ENCODE results near the gene MUC6.

MUC6 gene

DNA sequence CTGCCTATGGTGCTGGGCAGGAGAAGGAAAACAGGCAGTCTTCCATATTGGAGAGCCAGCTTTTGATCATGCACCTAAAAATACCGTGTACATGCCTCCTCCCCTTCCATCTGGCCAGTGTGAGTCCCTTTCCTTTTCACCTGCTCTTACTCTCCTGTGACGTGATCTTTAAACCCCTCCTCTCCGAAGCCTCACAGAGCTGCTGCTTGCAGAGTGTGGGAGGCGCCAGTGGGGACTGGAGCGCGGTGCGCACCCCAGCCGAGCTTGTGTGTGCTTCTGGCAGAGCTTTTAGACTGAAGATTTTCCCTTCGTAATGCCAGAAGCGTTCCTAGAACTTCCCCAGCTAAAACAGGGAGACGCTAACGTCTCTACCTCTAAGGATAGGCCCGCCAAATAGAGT, 29.8 kb downstream of the MUC6 start:
- no peak for DNase-seq

DNA sequence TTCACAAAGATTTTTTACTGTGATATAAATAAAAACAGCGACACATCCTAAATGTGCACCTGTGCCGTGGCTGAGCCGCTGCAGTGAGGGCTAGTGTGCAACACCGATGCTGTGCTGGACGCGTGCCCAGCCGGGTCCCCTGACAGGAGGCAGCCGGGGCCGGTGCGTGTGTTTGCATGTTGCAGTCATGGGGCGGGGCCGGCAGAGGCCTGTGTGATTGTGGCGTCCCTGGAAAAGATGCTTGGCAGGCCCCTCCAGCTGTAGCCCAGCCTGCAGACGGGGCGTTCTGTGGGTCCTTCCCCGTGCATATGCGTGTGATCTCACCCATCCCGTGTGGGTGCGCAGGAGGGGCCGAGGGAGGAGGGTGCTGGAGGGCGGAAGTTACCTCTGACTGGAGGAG, 30.6 kb downstream of the MUC6 start:
- no peak for DNase-seq

DNA sequence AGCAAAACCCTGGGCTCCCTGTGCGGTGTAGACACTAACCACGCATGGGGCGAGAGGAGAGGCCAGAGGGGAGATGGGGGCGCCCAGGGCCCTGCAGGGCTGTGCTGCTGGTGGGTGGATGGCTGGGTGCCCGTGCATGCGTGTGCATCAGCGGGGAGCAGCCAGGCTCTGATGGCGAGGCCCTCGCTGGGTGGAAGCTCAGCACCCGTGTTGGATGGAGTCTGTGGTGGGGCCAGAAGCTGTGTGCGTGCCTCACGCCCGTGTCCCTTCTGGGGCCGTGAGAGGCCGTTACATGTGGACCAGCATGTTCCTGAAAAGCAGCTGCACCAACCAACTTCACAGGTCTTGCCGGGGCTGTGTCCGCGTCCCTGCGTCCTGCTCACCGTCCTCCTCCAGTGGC, 33.4 kb downstream of the MUC6 start:
- DNase-seq: no peak

DNA sequence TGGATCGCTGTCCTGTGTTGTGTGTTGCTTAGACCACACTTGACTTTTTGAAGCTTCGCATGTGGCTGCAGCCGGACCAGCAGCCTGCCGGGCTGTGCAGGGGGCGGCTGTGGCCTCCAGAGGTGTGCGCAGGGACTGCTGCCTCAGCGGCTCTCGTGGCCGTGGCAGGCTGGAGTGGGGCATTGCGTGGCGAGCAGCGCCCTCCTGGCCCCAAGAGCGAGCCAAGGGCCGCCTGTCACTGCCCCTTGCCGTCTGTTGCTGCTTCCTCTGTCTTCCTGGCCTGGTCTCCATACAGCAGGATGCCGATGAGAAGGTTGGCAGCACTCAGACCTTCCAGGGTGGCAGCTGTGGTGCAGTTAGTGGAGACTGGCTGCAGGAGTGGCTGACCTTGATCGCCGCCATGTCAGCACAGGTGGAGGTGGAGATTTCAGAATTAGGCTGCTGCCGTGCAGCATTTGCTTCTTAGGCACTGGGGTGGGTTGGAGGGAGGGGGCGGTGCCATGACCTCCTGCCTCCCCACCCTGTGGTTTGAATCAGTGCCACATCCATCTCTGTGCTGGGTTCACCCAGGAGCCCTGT, 34.0 kb downstream of the MUC6 start:
- DNase-seq: no peak

DNA sequence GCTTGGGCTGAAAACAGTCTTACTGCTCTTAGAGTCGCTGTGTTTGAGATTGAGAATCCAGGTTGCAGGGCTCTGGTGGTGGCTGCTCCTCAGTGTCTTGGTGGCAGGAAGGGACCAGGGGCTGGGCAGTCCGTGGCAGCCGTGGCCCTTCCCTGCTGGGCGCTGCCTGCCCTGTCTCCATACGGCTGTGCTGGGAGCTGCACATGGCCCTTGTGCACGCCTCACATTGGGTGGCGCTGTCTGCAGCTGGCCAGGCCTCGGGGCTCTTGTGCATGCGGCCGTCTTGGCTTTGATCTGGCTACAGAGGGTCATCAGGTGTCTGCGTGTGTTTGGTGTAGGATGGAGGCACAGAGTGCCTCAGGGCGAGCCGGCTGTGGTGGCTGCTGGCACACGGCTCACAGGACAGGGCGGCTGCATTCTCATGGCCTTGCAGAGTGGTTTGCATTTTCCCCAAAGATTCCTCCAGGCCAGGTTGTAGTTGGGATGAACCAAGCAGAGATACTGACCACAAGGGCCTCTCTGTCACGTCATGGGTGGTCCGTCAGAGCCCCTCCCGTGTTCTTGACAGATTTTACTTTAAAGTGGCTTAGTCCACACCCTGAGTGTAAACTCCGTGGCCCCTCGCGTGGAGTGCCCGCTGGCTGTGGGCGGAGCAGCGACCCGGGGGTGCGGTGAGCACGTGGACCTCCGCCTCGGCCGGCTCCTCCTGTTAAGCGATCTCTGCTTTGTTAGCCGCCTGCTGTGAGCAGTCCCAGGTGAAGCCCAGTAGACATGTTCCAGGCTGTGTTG, 34.7 kb downstream of the MUC6 start:
- DNase-seq: no peak

DNA sequence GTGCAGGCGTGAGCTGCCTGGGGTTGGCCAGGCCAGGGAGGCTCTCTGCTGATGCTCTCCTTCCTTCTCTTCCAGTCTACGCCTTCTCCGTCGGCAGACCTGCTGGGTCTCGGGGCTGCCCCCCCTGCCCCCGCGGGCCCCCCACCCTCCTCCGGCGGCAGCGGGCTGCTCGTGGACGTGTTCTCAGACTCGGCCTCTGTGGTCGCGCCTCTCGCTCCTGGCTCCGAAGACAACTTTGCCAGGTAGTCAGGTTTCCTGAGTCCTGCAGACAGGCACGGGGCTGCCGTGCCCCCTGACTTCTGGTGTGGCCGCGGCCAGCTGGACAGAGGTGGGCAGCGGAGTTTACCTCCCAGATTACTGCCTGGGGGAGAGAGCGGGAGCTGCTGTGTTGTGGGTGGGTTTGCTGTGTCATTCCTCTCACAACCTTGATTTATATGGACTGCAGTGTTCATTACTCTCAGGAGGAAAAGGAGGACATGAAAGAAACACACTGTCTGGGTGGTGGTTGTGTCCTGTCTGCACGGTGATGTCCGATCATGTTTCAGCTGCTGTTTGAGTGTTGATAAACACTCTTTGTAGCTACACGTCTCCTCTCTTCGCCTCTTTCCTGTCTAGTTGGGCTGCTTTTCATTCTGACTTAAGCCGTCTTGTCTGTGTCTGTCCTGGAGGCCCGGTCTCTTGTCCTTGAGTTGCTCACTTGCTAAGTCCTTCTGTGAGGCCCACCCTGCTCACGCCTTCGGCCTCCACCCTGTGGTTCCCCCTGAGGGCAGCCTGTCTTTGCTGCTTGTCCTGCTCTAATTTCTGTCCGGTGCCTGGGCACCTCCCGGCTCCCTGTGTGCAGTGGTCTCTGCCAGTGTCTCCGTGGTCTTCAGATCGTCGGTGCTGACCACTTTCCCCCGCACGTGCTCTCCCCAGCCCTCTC, 35.9 kb downstream of the MUC6 start:
- no peak for DNase-seq

DNA sequence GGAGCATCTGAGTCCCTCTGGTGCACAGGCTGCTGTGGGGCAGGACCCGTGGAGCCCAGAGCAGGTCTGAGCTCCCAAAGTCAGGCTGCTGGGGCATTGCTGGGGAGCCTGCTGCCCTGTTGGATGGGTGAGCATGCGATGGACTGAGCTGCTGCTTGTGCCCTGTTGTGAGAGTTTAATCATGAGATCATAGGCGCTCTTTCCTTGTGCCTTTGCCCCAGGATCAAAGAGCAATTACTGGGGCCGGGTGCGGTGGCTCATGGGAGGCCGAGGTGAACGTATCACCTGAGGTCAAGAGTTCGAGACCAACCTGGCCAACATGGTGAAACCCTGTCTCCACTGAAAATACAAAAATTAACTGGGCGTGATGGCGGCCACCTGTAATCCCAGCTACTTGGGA, 37.5 kb downstream of the MUC6 start:
- DNase-seq: no peak

DNA sequence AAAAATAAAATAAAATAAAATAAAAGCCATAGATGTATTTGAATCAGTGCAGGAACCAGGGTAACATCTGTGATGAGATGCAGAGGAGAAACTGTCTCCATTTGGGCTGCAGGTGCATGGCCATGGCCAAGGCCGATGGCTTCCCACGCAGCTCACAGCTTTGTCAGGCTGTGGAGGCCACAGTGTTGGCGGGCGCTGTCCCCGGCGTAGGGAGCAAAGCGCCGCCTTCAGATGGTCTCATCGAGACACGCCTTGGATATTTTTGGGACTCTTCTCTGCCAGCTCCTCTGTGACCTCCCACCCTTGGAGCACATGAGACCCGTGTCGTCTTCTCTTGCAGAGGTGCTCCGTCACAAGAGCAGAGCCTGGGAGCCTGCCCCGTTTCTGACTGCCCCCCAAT, 38.6 kb downstream of the MUC6 start:
- no peak for DNase-seq

DNA sequence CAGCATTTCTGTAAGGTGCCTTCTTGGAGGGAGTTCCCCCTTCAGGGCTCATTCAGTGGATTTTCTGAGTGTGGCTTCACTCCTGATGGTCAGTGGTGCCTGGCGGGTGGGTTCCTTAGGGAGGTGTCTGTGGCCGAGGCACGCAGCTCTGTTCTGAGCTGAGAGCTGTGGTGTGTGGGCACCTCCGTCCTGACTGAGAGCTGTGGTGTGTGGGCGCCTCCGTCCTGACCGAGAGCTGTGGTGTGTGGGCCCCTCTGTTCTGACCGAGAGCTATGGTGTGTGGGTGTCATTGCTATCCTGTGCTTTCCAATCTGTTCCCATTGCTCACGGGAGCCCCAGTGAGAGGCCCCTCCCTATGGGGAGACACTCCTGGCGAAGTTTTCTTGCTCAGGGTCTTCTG, 39.8 kb downstream of the MUC6 start:
- no peak for DNase-seq

DNA sequence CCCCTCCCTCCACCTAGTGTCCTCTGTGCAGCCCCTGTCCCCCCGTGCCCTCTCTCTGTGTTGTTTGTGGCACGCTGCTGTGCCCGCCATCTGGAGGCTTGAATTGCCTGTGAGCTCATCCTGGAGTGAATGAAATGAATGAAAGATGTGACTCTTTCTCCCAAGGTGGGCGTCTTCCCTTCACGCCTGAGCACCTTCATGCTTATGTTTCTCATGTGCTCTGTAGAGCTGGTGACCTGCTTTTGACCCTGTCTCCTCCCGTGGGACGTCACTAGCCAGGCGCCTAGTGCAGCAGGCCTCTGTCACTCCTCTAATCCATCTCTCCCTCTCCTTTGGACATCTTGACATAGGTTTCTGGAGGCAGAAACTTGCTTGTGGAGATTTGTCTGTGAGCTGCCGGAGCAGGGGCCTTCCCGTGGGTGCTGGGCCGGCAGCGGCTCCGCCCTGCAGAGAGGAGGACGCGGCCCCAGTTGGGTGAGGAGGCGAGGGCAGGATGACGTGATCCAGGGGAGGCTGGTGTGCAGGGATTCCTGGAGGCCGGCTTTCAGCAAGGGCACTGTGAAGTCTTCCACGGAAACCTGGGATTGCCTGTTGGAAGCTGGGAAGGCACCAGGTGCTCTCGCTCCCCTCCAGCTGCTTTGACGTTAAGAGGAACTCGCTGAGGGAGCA, 40.6 kb downstream of the MUC6 start:
- DNase-seq: no peak

DNA sequence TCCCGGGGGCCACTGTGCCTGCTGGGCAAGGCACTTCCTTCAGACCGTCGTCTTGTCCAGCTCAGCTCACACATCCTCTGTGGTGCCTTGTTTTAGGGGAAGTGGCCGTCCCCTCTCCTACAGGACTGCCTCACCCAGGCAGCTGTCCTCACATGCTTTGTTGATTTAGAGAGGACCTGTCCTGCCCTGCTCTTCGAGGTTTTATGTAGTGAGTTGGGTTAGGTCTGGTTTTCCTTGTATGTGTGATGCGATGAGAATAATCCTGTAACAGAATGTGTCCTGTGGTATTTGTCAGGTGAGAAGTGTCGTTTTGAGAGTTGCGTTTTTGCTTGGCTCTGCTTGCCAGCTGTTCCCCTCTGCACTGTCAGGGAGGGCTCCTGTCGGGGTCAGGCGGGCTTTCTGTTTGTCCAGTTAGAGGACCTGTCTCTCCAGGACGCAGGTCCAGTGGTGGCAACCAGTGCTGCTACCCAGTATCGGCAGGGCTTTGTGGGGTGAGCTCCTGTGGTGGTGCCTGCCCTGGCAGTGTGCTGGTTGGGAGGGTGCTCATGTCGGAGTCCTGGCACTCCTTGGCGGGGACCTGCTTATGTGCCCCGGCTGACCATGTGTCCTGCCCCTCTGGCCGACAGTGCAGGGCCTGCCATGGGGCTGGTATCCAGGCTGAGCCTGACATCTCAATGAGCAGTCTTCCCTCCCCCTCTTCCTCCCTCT, 41.3 kb downstream of the MUC6 start:
- DNase-seq: no peak

DNA sequence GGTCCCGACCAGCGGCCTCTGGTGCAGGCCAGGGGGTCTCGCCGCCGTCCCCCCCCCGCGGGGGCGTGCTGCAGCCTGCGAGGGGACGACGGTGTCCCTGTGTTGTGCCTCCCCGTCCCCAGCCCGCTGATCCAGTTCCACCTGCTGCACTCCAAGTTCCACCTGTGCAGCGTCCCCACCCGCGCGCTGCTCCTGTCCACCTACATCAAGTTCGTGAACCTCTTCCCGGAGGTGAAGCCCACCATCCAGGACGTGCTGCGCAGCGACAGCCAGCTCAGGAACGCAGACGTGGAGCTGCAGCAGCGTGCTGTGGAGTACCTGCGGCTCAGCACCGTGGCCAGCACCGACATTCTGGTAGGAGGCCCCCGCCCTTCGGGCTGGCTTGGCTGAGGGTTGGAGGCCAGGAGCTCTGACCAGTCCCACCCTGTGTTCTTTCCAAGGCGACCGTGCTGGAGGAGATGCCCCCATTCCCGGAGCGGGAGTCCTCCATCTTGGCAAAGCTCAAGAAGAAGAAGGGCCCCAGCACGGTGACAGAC, 42.8 kb downstream of the MUC6 start:
- no peak for DNase-seq

DNA sequence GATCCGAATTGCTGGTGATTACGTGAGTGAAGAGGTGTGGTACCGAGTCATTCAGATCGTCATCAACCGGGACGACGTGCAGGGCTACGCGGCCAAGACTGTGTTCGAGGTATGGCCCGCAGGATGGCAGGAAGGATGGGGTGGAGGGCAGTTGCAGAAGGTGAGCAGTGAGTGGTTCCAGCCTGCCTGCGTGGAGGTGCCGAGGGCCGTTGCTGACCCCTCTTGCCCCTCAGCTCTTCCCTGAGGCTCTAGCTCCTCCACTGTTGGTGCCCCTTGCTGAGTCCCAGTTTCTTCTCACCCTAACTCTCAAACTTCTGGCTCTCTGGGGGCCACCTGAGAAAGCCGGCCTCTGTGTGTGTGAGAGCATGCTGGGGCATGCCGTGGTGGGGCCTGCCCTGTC, 43.9 kb downstream of the MUC6 start:
- DNase-seq: no peak

DNA sequence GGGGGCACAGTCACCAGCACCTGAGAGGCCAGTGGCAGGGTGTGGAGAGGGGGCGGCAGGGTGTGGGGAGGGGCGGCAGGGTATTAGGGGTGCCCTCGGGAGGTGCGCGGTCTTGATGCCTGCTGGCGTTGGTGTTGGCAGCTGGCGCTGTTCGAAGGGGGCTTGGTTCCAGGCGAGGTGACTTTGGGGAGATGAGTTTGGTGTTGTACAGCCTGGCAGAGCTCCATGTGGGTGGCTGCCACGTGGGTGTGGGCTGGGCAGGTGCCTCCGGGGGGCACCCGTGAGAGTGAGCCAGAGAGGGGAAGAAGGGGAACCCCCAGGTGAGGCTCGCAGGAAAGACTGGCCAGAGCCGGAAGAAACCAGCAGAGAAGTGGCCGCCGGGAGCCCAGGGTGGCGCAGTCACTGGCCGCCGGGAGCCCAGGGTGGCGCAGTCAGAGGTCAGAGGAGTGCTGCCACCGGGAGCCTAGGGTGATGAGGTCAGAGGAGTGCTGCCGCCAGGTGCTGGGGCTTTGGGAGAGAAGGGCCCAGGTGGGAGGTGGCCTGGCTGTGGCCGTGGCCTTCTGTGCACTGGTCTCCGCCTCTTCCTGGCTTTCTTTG, 44.7 kb downstream of the MUC6 start:
- no peak for DNase-seq

DNA sequence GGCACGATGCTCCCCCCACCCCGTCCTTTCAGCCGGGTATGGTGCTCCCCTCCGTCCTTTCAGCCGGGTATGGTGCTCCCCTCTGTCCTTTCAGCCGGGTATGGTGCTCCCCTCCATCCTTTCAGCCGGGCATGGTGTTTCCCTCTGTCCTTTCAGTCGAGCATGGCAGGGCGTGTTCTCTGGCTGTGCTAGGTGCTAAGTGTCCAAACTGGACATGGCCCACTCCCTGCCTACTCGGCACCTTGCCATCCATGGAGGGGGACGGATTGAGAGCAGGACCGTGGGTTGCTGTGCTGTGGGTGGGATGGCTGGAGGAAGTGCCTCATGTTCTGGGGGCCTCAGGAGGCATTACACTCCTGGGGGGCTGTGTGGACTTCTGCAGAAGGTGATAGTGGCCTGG, 45.5 kb downstream of the MUC6 start:
- no peak for DNase-seq

DNA sequence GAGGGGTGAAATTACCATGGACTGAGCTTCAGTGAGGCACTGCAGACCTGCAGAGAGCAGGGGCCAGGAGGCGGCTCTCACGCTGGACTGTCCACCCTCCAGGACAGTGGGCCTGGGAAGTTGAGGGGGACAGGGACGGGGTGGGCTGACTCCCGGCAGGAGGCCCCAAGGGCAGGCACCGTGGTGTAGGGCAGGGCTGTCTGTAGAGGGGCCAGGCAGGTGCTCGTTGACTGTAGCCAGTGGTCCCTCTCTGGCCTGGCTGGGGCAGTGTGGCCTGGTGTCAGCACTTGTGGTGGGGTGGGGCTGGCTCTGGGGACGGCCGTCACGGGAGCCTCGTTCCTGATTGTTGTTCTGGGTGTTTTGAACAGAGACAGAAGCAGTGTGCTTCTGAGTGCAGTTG, 46.4 kb downstream of the MUC6 start:
- no peak for DNase-seq

DNA sequence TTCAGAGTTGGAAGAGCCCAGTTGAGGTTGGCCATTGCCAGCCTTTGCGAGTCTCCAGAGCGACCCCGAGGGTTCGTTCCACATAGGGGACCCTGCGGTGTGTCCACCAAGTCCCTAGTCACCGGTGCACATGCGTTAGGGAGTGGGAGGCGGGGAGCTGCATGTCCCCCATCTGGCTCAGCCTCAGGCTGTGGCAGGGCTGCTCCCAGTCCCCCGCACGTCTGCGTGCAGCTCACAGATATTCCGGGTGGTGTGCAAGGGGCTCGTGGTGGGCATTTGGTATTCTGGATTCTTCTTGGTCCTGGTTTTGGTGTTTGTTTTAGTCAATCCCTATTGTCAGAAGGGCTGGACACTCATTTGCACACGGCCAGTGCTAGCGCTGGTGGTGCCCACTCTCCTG, 48.8 kb downstream of the MUC6 start:
- no peak for DNase-seq

DNA sequence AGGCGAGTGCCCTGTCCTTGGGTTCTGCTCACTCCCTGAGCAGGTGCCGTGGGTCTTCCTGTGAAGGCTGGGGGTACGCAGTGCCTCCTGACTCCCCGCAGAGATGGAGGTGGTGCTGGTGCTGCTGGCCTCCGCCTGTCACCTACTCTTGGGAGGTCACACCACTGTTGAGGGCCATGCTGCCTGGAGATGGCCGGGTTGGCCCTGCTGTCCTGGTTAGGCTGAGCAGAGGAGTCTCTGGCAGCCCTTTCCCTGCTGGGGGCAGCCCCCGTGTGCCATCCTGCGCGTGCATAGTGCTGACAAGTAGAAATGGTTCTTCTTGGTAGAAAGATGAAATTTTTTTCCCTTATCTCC, 49.6 kb downstream of the MUC6 start:
- DNase-seq: no peak

DNA sequence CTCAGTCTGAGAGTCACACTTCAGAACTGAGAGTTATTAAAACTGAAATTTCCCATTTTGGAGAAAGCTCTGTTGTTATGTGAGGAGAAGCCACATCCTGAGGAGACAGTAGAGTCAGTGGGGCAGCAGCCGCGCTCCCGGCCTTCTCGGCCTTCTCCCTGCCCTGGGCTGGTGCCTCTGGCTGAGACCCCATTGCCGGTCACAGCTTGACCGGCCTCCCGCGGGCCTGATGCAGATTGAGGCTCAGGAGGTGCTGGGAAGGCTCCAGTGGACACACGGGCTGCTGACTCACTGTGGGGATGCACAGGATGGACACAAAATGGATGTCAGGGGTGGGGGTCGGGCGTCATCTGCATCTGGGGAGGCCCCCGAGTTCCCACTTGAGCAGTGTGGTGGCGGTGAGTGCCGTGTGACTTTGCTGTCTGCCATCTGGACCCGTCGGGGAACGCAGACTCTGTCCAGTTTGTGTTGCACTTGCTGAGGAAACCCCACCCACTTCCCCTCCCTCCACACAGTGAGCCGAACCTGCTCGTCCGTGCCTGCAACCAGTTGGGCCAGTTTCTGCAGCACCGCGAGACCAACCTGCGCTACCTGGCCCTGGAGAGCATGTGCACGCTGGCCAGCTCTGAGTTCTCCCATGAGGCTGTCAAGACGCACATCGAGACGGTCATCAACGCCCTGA, 50.1 kb downstream of the MUC6 start:
- no peak for DNase-seq

DNA sequence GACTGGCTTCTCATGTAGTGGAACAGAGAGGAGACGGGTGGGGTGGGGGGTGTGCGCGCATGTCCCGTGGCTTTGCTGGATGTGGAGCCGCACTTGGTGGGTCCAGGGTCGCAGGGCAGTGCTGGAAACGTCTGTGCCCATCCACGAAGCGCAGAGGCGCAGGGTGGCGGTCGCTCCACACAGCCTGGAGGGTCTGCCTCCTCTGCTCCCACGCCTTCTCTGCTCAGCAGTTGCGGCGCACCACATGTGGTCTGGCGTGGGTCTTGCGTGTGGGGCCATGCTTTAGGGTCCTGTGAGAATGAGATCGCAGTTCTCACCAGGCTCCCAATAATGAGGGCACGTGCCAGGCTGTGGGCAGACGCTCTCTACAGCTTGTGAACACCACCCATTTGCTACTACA, 50.7 kb downstream of the MUC6 start:
- DNase-seq: no peak

DNA sequence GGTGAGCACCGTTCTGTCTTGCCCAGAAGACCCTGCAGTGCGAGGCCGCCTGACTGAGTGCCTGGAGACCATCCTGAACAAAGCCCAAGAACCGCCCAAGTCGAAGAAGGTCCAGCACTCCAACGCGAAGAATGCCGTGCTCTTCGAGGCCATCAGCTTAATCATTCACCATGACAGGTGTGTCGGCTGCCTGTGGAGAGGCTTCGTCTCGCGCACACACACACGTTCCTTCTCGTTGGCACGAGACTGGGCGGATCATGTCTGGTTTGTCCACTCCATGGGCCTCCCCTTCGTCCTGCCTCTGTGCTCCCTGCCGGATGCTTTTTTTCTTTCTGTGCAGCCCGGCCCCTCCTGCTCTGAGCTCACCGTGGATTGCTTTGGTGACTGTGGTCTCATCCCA, 51.1 kb downstream of the MUC6 start:
- no peak for DNase-seq

DNA sequence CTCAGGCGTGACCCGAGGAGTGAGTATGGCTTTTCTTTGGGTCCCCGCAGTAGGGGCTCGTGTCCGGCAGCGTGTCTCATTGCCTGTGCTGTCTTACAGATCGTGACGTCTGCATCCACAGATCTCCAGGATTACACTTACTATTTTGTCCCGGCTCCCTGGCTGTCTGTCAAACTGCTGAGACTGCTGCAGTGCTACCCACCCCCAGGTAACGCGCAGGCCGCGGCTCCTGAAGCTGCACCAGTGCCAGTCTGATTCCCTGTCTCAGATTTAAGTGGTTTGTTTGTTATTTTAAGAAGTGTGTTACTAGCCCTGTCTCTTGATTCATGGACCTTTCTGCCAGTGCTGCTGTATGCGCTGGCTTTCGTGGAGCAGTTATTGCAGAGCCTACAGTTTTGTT, 52.0 kb downstream of the MUC6 start:
- DNase-seq: no peak

Data from suppressor macrophage treated with lipopolysaccharide for 1 hour (primary cell).